Astrocyte (in vitro differentiated cells and primary cell): ENCODE results near the gene MYOCOS. TPM values are rescaled to one million over a fixed set of nuclear protein-coding genes. Genes with fewer than 3 reads are reported as not detected.
"Not testable (repeated sequence)": the region's sequence is repeated elsewhere in the genome, so short reads cannot be mapped to it uniquely, and the experiment has no call there.

Experiments
- DNase-seq: peaks from one replicate; pipeline ENCODE4 v3.0.0-alpha.2; 2010; ENCODE audit warnings: low read depth
- FAIRE-seq: peaks from 2 replicates; lab custom pipeline; 2011; peaks lifted over from hg19 to GRCh38; lab: Jason Lieb, UNC
- H2AFZ ChIP-seq: 2 replicates; pipeline ENCODE4 v1.6.0; 2012; ENCODE audit warnings: low read depth, low read length, inconsistent platforms
- H3K27ac ChIP-seq: 2 replicates; pipeline ENCODE4 v1.5.1; 2011; ENCODE audit warnings: low read depth, low read length, inconsistent platforms
- H3K27me3 ChIP-seq: 2 replicates; pipeline ENCODE4 v1.6.0; 2011; ENCODE audit warnings: low read length, inconsistent platforms; ENCODE audit not compliant: insufficient read depth
- H3K36me3 ChIP-seq: 2 replicates; pipeline ENCODE4 v1.5.1; 2011; ENCODE audit warnings: low read length, inconsistent platforms; ENCODE audit not compliant: insufficient read depth
- H3K4me1 ChIP-seq: 2 replicates; pipeline ENCODE4 v1.5.1; 2011; ENCODE audit warnings: low read length, inconsistent platforms; ENCODE audit not compliant: insufficient read depth
- H3K4me2 ChIP-seq: 2 replicates; pipeline ENCODE4 v1.6.0; 2012; ENCODE audit warnings: low read length, inconsistent platforms
- H3K4me3 ChIP-seq: 2 replicates; pipeline ENCODE4 v1.5.1; 2011; ENCODE audit warnings: low read depth, mild to moderate bottlenecking, low read length, inconsistent platforms; ENCODE audit not compliant: insufficient read depth
- H3K79me2 ChIP-seq: 2 replicates; pipeline ENCODE4 v1.6.0; 2012; ENCODE audit warnings: mild to moderate bottlenecking, low read length, inconsistent platforms; ENCODE audit not compliant: insufficient read depth
- H3K9ac ChIP-seq: 2 replicates; pipeline ENCODE4 v1.6.0; 2012; ENCODE audit warnings: mild to moderate bottlenecking, low read length, inconsistent platforms
- H3K9me3 ChIP-seq: 2 replicates; pipeline ENCODE4 v1.5.1; 2012; ENCODE audit warnings: low read depth, mild to moderate bottlenecking, low read length, inconsistent platforms; ENCODE audit not compliant: insufficient read depth
- H4K20me1 ChIP-seq: 2 replicates; pipeline ENCODE4 v1.6.0; 2012; ENCODE audit warnings: low read length, inconsistent platforms; ENCODE audit not compliant: insufficient read depth
- H3K27ac Mint-ChIP-seq: one replicate; pipeline ENCODE4 v1.8.0; 2021; ENCODE audit warnings: mild to moderate bottlenecking, mixed read lengths; ENCODE audit not compliant: unreplicated experiment
- H3K27me3 Mint-ChIP-seq: one replicate; pipeline ENCODE4 v1.8.0; 2021; ENCODE audit warnings: low read depth, mixed read lengths; ENCODE audit not compliant: unreplicated experiment
- H3K36me3 Mint-ChIP-seq: one replicate; pipeline ENCODE4 v1.8.0; 2021; ENCODE audit warnings: low read depth, mixed read lengths; ENCODE audit not compliant: unreplicated experiment
- H3K4me1 Mint-ChIP-seq: one replicate; pipeline ENCODE4 v1.8.0; 2021; ENCODE audit warnings: low read depth, mixed read lengths; ENCODE audit not compliant: unreplicated experiment
- H3K4me3 Mint-ChIP-seq: one replicate; pipeline ENCODE4 v1.8.0; 2021; ENCODE audit warnings: mild to moderate bottlenecking, moderate library complexity, mixed read lengths; ENCODE audit not compliant: unreplicated experiment
- H3K9me3 Mint-ChIP-seq: one replicate; pipeline ENCODE4 v1.8.0; 2021; ENCODE audit warnings: mild to moderate bottlenecking, mixed read lengths; ENCODE audit not compliant: unreplicated experiment
- CTCF ChIP-seq: IDR thresholded peaks from 2 replicates; pipeline ENCODE4 v1.5.1; 2011; ENCODE audit warnings: low read depth, mild to moderate bottlenecking, inconsistent platforms, low read length, moderate library complexity; ENCODE audit not compliant: insufficient read depth
- EZH2 ChIP-seq: IDR thresholded peaks from 2 replicates; pipeline ENCODE4 v1.6.1; 2012; ENCODE audit warnings: mild to moderate bottlenecking, low read length, inconsistent platforms; ENCODE audit not compliant: insufficient read depth
- total RNA-seq: library from RNA; stranded (reverse); gene quantifications from 2 replicates; pipeline ENCODE4 v1.2.1, GENCODE V29; 2021

MYOCOS gene
- total RNA-seq, 1 donor from 2014 or later: not detected

GRCh38 chr1:171596705-171597104, 25.3 kb upstream of the MYOCOS start:
- Histone ChIP-seq H4K20me1 (no peaks in the 10 kb centered on the region), H3K4me2 (no peak overlapping the region), H3K36me3 (peaks cover 9% of the 10 kb centered on the region), H3K9ac (no peak overlapping the region), H3K27me3 (no peaks in the 10 kb centered on the region), H3K4me1 (no peaks in the 10 kb centered on the region), H3K9me3 (no peaks in the 10 kb centered on the region), H3K27ac (no peak overlapping the region), H3K4me3 (no peak overlapping the region), H2AFZ (no peak overlapping the region), H3K79me2 (no peaks in the 10 kb centered on the region)
- Mint-ChIP-seq H3K27me3 (no peaks in the 10 kb centered on the region), H3K4me1 (peaks cover 6% of the 10 kb centered on the region), H3K27ac (no peak overlapping the region), H3K4me3 (no peak overlapping the region), H3K9me3 (no peaks in the 10 kb centered on the region), H3K36me3 (peaks cover 19% of the 10 kb centered on the region)
- FAIRE-seq (no peak), DNase-seq (no peak)
- TF ChIP-seq CTCF: no peak
- no peak for TF ChIP-seq EZH2

- no peaks in the 10 kb centered on the region for H3K27me3 ChIP-seq
- peaks cover 19% of the 10 kb centered on the region for H3K36me3 Mint-ChIP-seq
- H3K4me3 Mint-ChIP-seq: no peak overlapping the region
- H3K4me3 ChIP-seq: no peak overlapping the region
- no peak overlapping the region for H2AFZ ChIP-seq
- FAIRE-seq (no peak), DNase-seq (no peak)
- peaks cover 6% of the 10 kb centered on the region for H3K4me1 Mint-ChIP-seq
- no peaks in the 10 kb centered on the region for H3K79me2 ChIP-seq
- TF ChIP-seq EZH2: no peak
- TF ChIP-seq CTCF: no peak
- no peaks in the 10 kb centered on the region for H3K9me3 ChIP-seq
- no peak overlapping the region for H3K9ac ChIP-seq
- no peaks in the 10 kb centered on the region for H3K4me1 ChIP-seq
- H3K9me3 Mint-ChIP-seq: no peaks in the 10 kb centered on the region
- no peak overlapping the region for H3K27ac Mint-ChIP-seq
- H3K27me3 Mint-ChIP-seq: no peaks in the 10 kb centered on the region
- H4K20me1 ChIP-seq: no peaks in the 10 kb centered on the region
- no peak overlapping the region for H3K4me2 ChIP-seq
- H3K27ac ChIP-seq: no peak overlapping the region
- H3K36me3 ChIP-seq: peaks cover 4% of the 10 kb centered on the region
These were observed 24.8 kb upstream of the MYOCOS start for GRCh38 chr1:171597203-171597602.

- H3K4me3 Mint-ChIP-seq, FAIRE-seq, H3K4me2 ChIP-seq, H3K4me1 ChIP-seq, H3K4me1 Mint-ChIP-seq, H2AFZ ChIP-seq, H3K9me3 ChIP-seq, H3K27me3 Mint-ChIP-seq, DNase-seq, H3K9me3 Mint-ChIP-seq, H3K9ac ChIP-seq, H3K79me2 ChIP-seq, H3K27ac ChIP-seq, H3K4me3 ChIP-seq, H3K36me3 ChIP-seq, H3K27me3 ChIP-seq, H4K20me1 ChIP-seq: not testable (repeated sequence)
- peak overlapping the region; percentile 34 for H3K27ac Mint-ChIP-seq
- H3K36me3 Mint-ChIP-seq: peaks cover 11% of the 10 kb centered on the region
These were observed 21.7 kb upstream of the MYOCOS start for GRCh38 chr1:171600310-171600709.
